ENCODE data around the gene SERPINA3. TPM values are rescaled to one million over a fixed set of nuclear protein-coding genes. Genes with fewer than 3 reads are reported as not detected.

SERPINA3 gene
- total and polyA plus RNA-seq, 10 of the 15 experiments (the other 5 are each of a cell fraction or from before 2014, with no cell fraction given) = 2.2 TPM; not detected in 9

DNA sequence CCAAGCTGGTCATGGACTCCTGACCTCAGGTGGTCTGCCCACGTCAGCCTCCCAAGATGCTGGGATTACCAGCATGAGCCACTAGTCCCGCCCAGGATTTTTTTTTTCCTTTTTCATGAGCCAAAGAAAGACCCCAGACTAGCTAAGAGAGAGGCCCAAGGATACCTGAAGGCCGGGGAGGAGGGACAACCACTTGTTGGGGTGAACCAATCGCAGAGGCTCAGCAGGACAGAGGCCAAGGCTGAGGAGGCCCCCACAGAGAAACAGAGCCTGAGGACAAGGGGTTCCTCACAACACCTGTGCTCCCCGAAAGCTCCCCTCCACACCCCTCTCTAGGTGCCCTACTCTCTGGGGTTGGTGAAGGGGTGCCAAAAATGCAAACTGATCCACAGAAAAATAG is 1.0 kb upstream of the SERPINA3 start:
- in situ Hi-C loops (cut with MboI) (no loop called here), intact Hi-C loops (cut with micrococcal nuclease; ENCODE audit: unreplicated experiment) (no loop called here)
- ChIA-PET SMC1A (ENCODE audit: uncharacterized antibody, unreplicated experiment) (no interaction called here), POLR2A (no interaction called here), CTCF (no interaction called here), RAD21 (ENCODE audit: unreplicated experiment) (no interaction called here)
- ATAC-seq (no peak), DNase-seq (ENCODE audit: low read depth, low spot score) (no peak), FAIRE-seq (no peak)
- H3K27ac ChIP-seq (ENCODE audit: control insufficient read depth, insufficient read depth) = no peak overlapping the region
- H3K4me2 ChIP-seq (ENCODE audit: control insufficient read depth, insufficient read depth) = no peak overlapping the region
- no peaks in the 10 kb centered on the region; the same call in 2 of the 3 replicates for H3K9me3 ChIP-seq (replicated peaks; ENCODE audit: control insufficient read depth, insufficient read depth, low read length)
- no TSS peak for BruUV-seq (replicated peaks)
- H3K79me2 ChIP-seq (ENCODE audit: control insufficient read depth, insufficient read depth, low read length) = no peaks in the 10 kb centered on the region
- no peaks in the 10 kb centered on the region for H3K4me1 ChIP-seq (ENCODE audit: control insufficient read depth, insufficient read depth, low read length)
- no peaks in the 10 kb centered on the region for H3K36me3 ChIP-seq (ENCODE audit: control insufficient read depth in 2 of 2, insufficient read depth in 2 of 2, low read length in 1 of 2)
- TF ChIP-seq, protein P1, sequence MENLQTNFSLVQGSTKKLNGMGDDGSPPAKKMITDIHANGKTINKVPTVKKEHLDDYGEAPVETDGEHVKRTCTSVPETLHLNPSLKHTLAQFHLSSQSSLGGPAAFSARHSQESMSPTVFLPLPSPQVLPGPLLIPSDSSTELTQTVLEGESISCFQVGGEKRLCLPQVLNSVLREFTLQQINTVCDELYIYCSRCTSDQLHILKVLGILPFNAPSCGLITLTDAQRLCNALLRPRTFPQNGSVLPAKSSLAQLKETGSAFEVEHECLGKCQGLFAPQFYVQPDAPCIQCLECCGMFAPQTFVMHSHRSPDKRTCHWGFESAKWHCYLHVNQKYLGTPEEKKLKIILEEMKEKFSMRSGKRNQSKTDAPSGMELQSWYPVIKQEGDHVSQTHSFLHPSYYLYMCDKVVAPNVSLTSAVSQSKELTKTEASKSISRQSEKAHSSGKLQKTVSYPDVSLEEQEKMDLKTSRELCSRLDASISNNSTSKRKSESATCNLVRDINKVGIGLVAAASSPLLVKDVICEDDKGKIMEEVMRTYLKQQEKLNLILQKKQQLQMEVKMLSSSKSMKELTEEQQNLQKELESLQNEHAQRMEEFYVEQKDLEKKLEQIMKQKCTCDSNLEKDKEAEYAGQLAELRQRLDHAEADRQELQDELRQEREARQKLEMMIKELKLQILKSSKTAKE (IDR thresholded peaks at IDR 0.05; ENCODE audit: low read depth, poor library complexity, severe bottlenecking) = no peak
- TF ChIP-seq CEBPB (IDR thresholded peaks at IDR 0.05; ENCODE audit: borderline replicate concordance in 1 of 2, low read depth in 2 of 2, low read length in 2 of 2) (no peak), NR2C1 (IDR thresholded peaks at IDR 0.05) (no peak), SIX5 (IDR thresholded peaks at IDR 0.05; ENCODE audit: low read depth, low read length, severe bottlenecking) (no peak), BMI1 (IDR thresholded peaks at IDR 0.05; ENCODE audit: borderline replicate concordance) (no peak), STAT3 (IDR thresholded peaks at IDR 0.05; ENCODE audit: low read depth, low read length) (no peak), JUND (IDR thresholded peaks at IDR 0.05; ENCODE audit: low read depth, low read length) (no peak), RBBP5 (conservative IDR thresholded peaks at IDR 0.05) (no peak), SMAD5 (IDR thresholded peaks at IDR 0.05; ENCODE audit: low read depth) (no peak), HSF1 (IDR thresholded peaks at IDR 0.05; ENCODE audit: low read depth, low read length) (no peak), SREBF2 (IDR thresholded peaks at IDR 0.05; ENCODE audit: low read length) (no peak), PKNOX1 (IDR thresholded peaks at IDR 0.05) (no peak), SIN3A (IDR thresholded peaks at IDR 0.05; ENCODE audit: low read depth, low read length) (no peak), POLR2AphosphoS5 (IDR thresholded peaks at IDR 0.05; ENCODE audit: low read length) (no peak)
- TF ChIP-seq, protein P2, sequence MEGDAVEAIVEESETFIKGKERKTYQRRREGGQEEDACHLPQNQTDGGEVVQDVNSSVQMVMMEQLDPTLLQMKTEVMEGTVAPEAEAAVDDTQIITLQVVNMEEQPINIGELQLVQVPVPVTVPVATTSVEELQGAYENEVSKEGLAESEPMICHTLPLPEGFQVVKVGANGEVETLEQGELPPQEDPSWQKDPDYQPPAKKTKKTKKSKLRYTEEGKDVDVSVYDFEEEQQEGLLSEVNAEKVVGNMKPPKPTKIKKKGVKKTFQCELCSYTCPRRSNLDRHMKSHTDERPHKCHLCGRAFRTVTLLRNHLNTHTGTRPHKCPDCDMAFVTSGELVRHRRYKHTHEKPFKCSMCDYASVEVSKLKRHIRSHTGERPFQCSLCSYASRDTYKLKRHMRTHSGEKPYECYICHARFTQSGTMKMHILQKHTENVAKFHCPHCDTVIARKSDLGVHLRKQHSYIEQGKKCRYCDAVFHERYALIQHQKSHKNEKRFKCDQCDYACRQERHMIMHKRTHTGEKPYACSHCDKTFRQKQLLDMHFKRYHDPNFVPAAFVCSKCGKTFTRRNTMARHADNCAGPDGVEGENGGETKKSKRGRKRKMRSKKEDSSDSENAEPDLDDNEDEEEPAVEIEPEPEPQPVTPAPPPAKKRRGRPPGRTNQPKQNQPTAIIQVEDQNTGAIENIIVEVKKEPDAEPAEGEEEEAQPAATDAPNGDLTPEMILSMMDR (IDR thresholded peaks at IDR 0.05 in 2 of 3, conservative IDR thresholded peaks at IDR 0.05 in 1 of 3; ENCODE audit: control insufficient read depth in 2 of 3, extremely low read depth in 1 of 3, insufficient read depth in 1 of 3, low read depth in 3 of 3, low read length in 3 of 3) = no peak
- 0% methylated on average over 5 of the region's 5 CpGs for WGBS (ENCODE audit: insufficient coverage, insufficient replicate concordance, low lambda C conversion rate, missing lambda C conversion rate)
- no peaks in the 10 kb centered on the region for H4K20me1 ChIP-seq (ENCODE audit: control insufficient read depth, insufficient read depth)
- H3K4me3 ChIP-seq = no peak overlapping the region
- H3K9ac ChIP-seq (ENCODE audit: control insufficient read depth, insufficient read depth, low read length) = no peak overlapping the region
- H3K27me3 ChIP-seq (replicated peaks in 1 of 2; ENCODE audit: control insufficient read depth in 2 of 2, insufficient read depth in 2 of 2, low read length in 1 of 2) = no peaks in the 10 kb centered on the region; a peak in 1 of 4 replicates
- no peak overlapping the region for H2AFZ ChIP-seq (ENCODE audit: control insufficient read depth, low read depth, low read length)

Measured in GM12878 (cell line).